ENCODE results near the gene GSK3A.

The GSK3A gene

GRCh38 chr19:42242512-42243409, at the start of gene GSK3A:
TSS of gene GSK3A (minus strand) at chr19:42242602. CDS start at chr19:42242465, 137 bp downstream.
- peak; percentile 99 for DNase-seq

- no peak for DNase-seq
These were observed 49.0 kb upstream of the GSK3A start for GRCh38 chr19:42291435-42291810.

GRCh38 chr19:42290523-42291434, 48.4 kb upstream of the GSK3A start:
- no peak for DNase-seq

GRCh38 chr19:42290136-42290522, 47.7 kb upstream of the GSK3A start:
- DNase-seq = no peak

- DNase-seq = no peak
These were observed 47.2 kb upstream of the GSK3A start for GRCh38 chr19:42289556-42290041.

- DNase-seq = no peak
These were observed 46.6 kb upstream of the GSK3A start for GRCh38 chr19:42288881-42289555.

GRCh38 chr19:42288387-42288786, 46.0 kb upstream of the GSK3A start:
- no peak for DNase-seq

GRCh38 chr19:42287827-42288107, 45.4 kb upstream of the GSK3A start:
- no peak for DNase-seq

GRCh38 chr19:42287017-42287826, 44.8 kb upstream of the GSK3A start:
- DNase-seq = no peak

- DNase-seq = no peak
These were observed 44.1 kb upstream of the GSK3A start for GRCh38 chr19:42286349-42287016.

GRCh38 chr19:42285988-42286348, 43.6 kb upstream of the GSK3A start:
- no peak for DNase-seq

- DNase-seq = no peak
These were observed 43.1 kb upstream of the GSK3A start for GRCh38 chr19:42285541-42285941.

- DNase-seq = no peak
These were observed 42.4 kb upstream of the GSK3A start for GRCh38 chr19:42284591-42285341.

- peak; percentile 84 for DNase-seq
These were observed 41.7 kb upstream of the GSK3A start for GRCh38 chr19:42284066-42284501.

- DNase-seq = peak; percentile 94
These were observed 41.0 kb upstream of the GSK3A start for GRCh38 chr19:42283188-42284065.

- DNase-seq = no peak
These were observed 40.4 kb upstream of the GSK3A start for GRCh38 chr19:42282819-42283187.

GRCh38 chr19:42281827-42282762, 39.7 kb upstream of the GSK3A start:
- DNase-seq = no peak

- DNase-seq = no peak
These were observed 38.9 kb upstream of the GSK3A start for GRCh38 chr19:42281146-42281826.
